ENCODE measurements around the gene PLEKHA6. TPM values are rescaled to one million over a fixed set of nuclear protein-coding genes. Genes with fewer than 3 reads are reported as not detected.

Gene PLEKHA6
- total and polyA plus RNA-seq, 2 of the 4 experiments (the other 2 are of a cell fraction) = 8.2 to 19.9 TPM

GRCh38 chr1:204285436-204286305 is 74.1 kb downstream of the PLEKHA6 start:
- no peak overlapping the region for H2BK15ac ChIP-seq (ENCODE audit: low read depth, low read length)
- H2AK9ac ChIP-seq (replicated peaks; ENCODE audit: low read depth, low read length, poor library complexity) = no peak overlapping the region
- H3K4me2 ChIP-seq (ENCODE audit: low read depth, low read length) = no peak overlapping the region
- no peak overlapping the region for H3K9ac ChIP-seq (ENCODE audit: low read depth, low read length)
- peaks cover 4% of the 10 kb centered on the region; the same call in 1 of the 2 replicates for H3K9me1 ChIP-seq (ENCODE audit: insufficient read depth, low read length)
- no peaks in the 10 kb centered on the region for H4K20me1 ChIP-seq (ENCODE audit: insufficient read depth, low read length)
- H4K5ac ChIP-seq (ENCODE audit: low read depth, low read length) = no peak overlapping the region
- in situ Hi-C loops (cut with MboI; ENCODE audit: low sequenced_read_pairs) = no loop called here
- dilution Hi-C loops (cut with HindIII; ENCODE audit: low sequenced_read_pairs, unreplicated experiment) = no loop called here
- no peak overlapping the region for H2BK20ac ChIP-seq (ENCODE audit: low read depth, low read length)
- no peak for DNase-seq
- no peak overlapping the region; the same call in 1 of the 2 replicates for H2AK5ac ChIP-seq (ENCODE audit: low read depth, low read length)
- H3K23ac ChIP-seq (ENCODE audit: low read depth, low read length) = no peak overlapping the region
- no peaks in the 10 kb centered on the region for H3K36me3 ChIP-seq (ENCODE audit: control insufficient read depth, insufficient read depth, low read length)
- no peak overlapping the region for H3K27ac ChIP-seq (ENCODE audit: insufficient read depth, low read length)
- no TSS peak for BruUV-seq (replicated peaks)
- no peak overlapping the region for H3K14ac ChIP-seq (replicated peaks; ENCODE audit: low read depth, low read length)
- intact Hi-C loops (cut with micrococcal nuclease) = no loop called here
- no peaks in the 10 kb centered on the region for H3K9me3 ChIP-seq (ENCODE audit: control insufficient read depth, insufficient read depth, low read length)
- H2BK5ac ChIP-seq (ENCODE audit: low read depth, low read length, poor library complexity, severe bottlenecking) = no peak overlapping the region
- peaks cover 16% of the 10 kb centered on the region for H3K4me1 ChIP-seq (ENCODE audit: control insufficient read depth, insufficient read depth, low read length)
- TF ChIP-seq CEBPB (IDR thresholded peaks at IDR 0.05; ENCODE audit: low read depth, low read length) (no peak), ELK1 (IDR thresholded peaks at IDR 0.05; ENCODE audit: borderline replicate concordance, low read depth, low read length) (no peak), FOS (IDR thresholded peaks at IDR 0.05; ENCODE audit: low read depth, low read length) (no peak), NFE2L2 (IDR thresholded peaks at IDR 0.05; ENCODE audit: low read depth, low read length) (no peak), RFX5 (IDR thresholded peaks at IDR 0.05; ENCODE audit: low read depth, low read length) (no peak), CHD1 (IDR thresholded peaks at IDR 0.05; ENCODE audit: low read depth, low read length) (no peak), USF2 (IDR thresholded peaks at IDR 0.05; ENCODE audit: low read depth, low read length) (no peak), BHLHE40 (IDR thresholded peaks at IDR 0.05; ENCODE audit: low read depth, low read length) (no peak)
- no peak overlapping the region for H4K8ac ChIP-seq (ENCODE audit: low read depth in 2 of 2, low read length in 2 of 2)
- H4K91ac ChIP-seq (ENCODE audit: insufficient read depth, low read depth, low read length) = no peak overlapping the region
- 0 out of 4 replicates have a peak, but pooled peaks cover 0 to 2% of the 10 kb centered on the region in 2 experiments for H3K79me1 ChIP-seq (ENCODE audit: low read depth in 1 of 2, low read length in 2 of 2)
- 100% methylated on average over 1 of the region's 13 CpGs; no CpG with 5 or more reads in 1 of the 2 experiments for WGBS, 2 experiments (ENCODE audit: extremely low coverage in 2 of 2, insufficient read length in 1 of 2)
- ChIA-PET CTCF (interaction anchor here (0.7 kb wide), 2 partner anchors 35 to 71 kb away, joined by 3 to 4 read pairs; no protein-coding TSS in a partner anchor), POLR2A (ENCODE audit: unreplicated experiment) (no interaction called here)
- no peak overlapping the region for H3K4ac ChIP-seq (ENCODE audit: low read depth, low read length)
- no peak for ATAC-seq (ENCODE audit: low read depth)
- H3K27me3 ChIP-seq (ENCODE audit: control insufficient read depth, insufficient read depth, low read length) = peaks cover 2% of the 10 kb centered on the region; the same call in 1 of the 2 replicates
- H2AFZ ChIP-seq (replicated peaks; ENCODE audit: low read length, poor library complexity) = no peak overlapping the region
- H3K56ac ChIP-seq (ENCODE audit: extremely low read depth, insufficient read depth, low read length) = no peak overlapping the region
- no peak overlapping the region for H3K4me3 ChIP-seq (ENCODE audit: insufficient read depth, low read depth, low read length)
- H2BK120ac ChIP-seq (ENCODE audit: low read depth, low read length) = no peak overlapping the region
- no peak overlapping the region for H3K18ac ChIP-seq (ENCODE audit: low read depth, low read length)

Data from IMR-90 (cell line).